ENCODE measurements around the gene BACH2.

The BACH2 gene

GRCh38 chr6:89965441-89966227, 331.0 kb downstream of the BACH2 start:
- Mint-ChIP-seq H3K9me3 (no peaks in the 10 kb centered on the region), H3K27me3 (ENCODE audit: low read depth, poor library complexity) (peaks cover 6% of the 10 kb centered on the region), H3K4me1 (peaks cover 1% of the 10 kb centered on the region), H3K4me3 (no peak overlapping the region), H3K27ac (no peak overlapping the region), H3K36me3 (ENCODE audit: low read depth) (peaks cover 6% of the 10 kb centered on the region)
- no peak for TF ChIP-seq CTCF (IDR thresholded peaks at IDR 0.05)
- DNase-seq: no peak

- no peak overlapping the region for H3K4me3 Mint-ChIP-seq
- H3K36me3 Mint-ChIP-seq (ENCODE audit: low read depth): peaks cover 6% of the 10 kb centered on the region
- no peak overlapping the region for H3K27ac Mint-ChIP-seq
- peaks cover 9% of the 10 kb centered on the region for H3K27me3 Mint-ChIP-seq (ENCODE audit: low read depth, poor library complexity)
- no peak for TF ChIP-seq CTCF (IDR thresholded peaks at IDR 0.05)
- H3K4me1 Mint-ChIP-seq: peaks cover 23% of the 10 kb centered on the region
- no peaks in the 10 kb centered on the region for H3K9me3 Mint-ChIP-seq
- no peak for DNase-seq
Measured at GRCh38 chr6:89963391-89963790, 333.3 kb downstream of the BACH2 start.

GRCh38 chr6:89961481-89961880, 335.2 kb downstream of the BACH2 start:
- Mint-ChIP-seq H3K27ac (no peak overlapping the region), H3K9me3 (no peaks in the 10 kb centered on the region), H3K27me3 (ENCODE audit: low read depth, poor library complexity) (peaks cover 6% of the 10 kb centered on the region), H3K4me3 (no peak overlapping the region), H3K4me1 (peaks cover 25% of the 10 kb centered on the region), H3K36me3 (ENCODE audit: low read depth) (peaks cover 6% of the 10 kb centered on the region)
- no peak for TF ChIP-seq CTCF (IDR thresholded peaks at IDR 0.05)
- DNase-seq: no peak

GRCh38 chr6:89959883-89960282, 336.8 kb downstream of the BACH2 start:
- Mint-ChIP-seq H3K4me1 (peaks cover 32% of the 10 kb centered on the region), H3K36me3 (ENCODE audit: low read depth) (no peaks in the 10 kb centered on the region), H3K9me3 (no peaks in the 10 kb centered on the region), H3K27me3 (ENCODE audit: low read depth, poor library complexity) (peaks cover 8% of the 10 kb centered on the region), H3K4me3 (no peak overlapping the region), H3K27ac (peak overlapping the region; percentile 91)
- no peak for DNase-seq
- TF ChIP-seq CTCF (IDR thresholded peaks at IDR 0.05): no peak

- Mint-ChIP-seq H3K36me3 (ENCODE audit: low read depth) (peaks cover 5% of the 10 kb centered on the region), H3K27me3 (ENCODE audit: low read depth, poor library complexity) (peaks cover 6% of the 10 kb centered on the region), H3K4me1 (peaks cover 66% of the 10 kb centered on the region), H3K4me3 (no peak overlapping the region), H3K27ac (no peak overlapping the region), H3K9me3 (no peaks in the 10 kb centered on the region)
- no peak for DNase-seq
- no peak for TF ChIP-seq CTCF (IDR thresholded peaks at IDR 0.05)
Measured at GRCh38 chr6:89956182-89956581, 340.5 kb downstream of the BACH2 start.

- H3K4me1 Mint-ChIP-seq: peaks cover 65% of the 10 kb centered on the region
- TF ChIP-seq CTCF (IDR thresholded peaks at IDR 0.05): no peak
Measured at GRCh38 chr6:89955364-89955763, 341.3 kb downstream of the BACH2 start.

More at GRCh38 chr6:89955364-89955763, 341.3 kb downstream of the BACH2 start:
- H3K9me3 Mint-ChIP-seq: no peaks in the 10 kb centered on the region
- peaks cover 8% of the 10 kb centered on the region for H3K36me3 Mint-ChIP-seq (ENCODE audit: low read depth)
- no peak overlapping the region for H3K4me3 Mint-ChIP-seq
- DNase-seq: no peak
- H3K27me3 Mint-ChIP-seq (ENCODE audit: low read depth, poor library complexity): peaks cover 6% of the 10 kb centered on the region
- H3K27ac Mint-ChIP-seq: no peak overlapping the region

Measured in nephron progenitor cell (in vitro differentiated cells).